ENCODE results near the gene ZCCHC24.
A peak's percentile ranks its signal among the peaks of the same experiment; 100 is the strongest.
"Not testable (repeated sequence)": the region's sequence is repeated elsewhere in the genome, so short reads cannot be mapped to it uniquely, and the experiment has no call there.

Gene ZCCHC24

DNA sequence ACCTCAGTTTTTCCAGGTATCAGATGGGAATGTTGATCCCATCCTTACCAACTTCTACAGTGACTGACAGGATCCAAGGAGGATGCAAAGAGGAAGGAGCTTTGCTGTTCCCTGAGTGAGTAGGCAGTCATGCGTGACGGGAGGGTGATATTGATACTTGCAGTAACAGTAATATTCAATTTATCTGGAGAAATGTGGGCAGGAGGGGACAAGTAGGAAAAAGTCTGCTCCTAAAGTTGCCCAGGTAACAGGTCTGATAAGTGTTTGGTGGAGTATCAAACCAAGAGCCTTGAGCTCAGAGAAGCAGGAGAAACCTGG lies 3.3 kb upstream of the ZCCHC24 start:
- Histone ChIP-seq H3K27me3 (ENCODE audit: insufficient read depth, low read length) (peaks cover 23% of the 10 kb centered on the region), H3K36me3 (ENCODE audit: insufficient read depth, low read length) (no peaks in the 10 kb centered on the region), H3K4me1 (ENCODE audit: insufficient read depth, low read length) (peaks cover 14% of the 10 kb centered on the region), H3K4me3 (ENCODE audit: low read length) (no peak overlapping the region), H2AFZ (ENCODE audit: low read depth, low read length) (no peak overlapping the region), H3K9me3 (ENCODE audit: low read length) (no peaks in the 10 kb centered on the region)

DNA sequence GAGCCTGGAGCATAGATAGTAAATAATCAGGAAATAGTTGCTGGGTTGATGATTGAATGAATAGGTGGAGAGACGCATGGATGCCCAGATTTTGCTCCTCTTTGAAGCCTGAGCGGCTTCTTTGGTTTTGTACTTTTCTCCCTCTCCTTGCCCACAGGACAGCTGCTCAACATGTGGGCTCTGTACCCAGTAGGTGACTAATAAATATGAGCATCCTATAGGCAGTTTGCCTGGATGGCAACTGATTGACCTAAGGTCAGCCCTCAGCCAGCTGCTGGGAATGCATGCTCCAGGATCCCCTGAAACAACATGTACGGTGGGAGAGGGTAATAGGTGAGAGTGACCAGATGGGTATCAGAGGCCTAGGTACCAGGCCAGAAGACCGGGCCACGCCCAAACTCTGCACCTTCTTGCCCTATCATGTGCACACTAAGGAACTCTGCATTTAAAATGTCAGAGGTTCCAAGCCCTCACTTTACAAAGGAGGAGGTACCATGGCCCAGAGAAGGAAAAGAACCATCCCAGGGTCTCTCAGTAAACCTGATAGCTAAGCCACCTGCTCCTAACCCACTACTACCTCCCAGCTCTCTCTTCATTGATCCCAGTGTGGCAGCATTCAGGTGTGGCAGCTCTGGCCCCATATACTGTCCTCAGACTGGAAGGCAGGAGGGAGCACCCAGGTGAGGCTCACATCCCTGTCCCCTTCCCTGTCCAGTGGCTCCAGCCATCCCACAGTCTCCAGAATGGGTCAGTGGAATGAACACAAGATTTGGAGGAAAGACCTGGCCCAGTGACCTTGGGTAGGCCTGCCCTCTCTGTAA lies 2.7 kb upstream of the ZCCHC24 start:
- H3K4me3 ChIP-seq (ENCODE audit: low read length) = no peak overlapping the region
- H3K9me3 ChIP-seq (ENCODE audit: low read length) = no peaks in the 10 kb centered on the region
- H3K36me3 ChIP-seq (ENCODE audit: insufficient read depth, low read length) = no peaks in the 10 kb centered on the region
- peaks cover 28% of the 10 kb centered on the region for H3K27me3 ChIP-seq (ENCODE audit: insufficient read depth, low read length)
- H2AFZ ChIP-seq (ENCODE audit: low read depth, low read length) = no peak overlapping the region
- peaks cover 16% of the 10 kb centered on the region for H3K4me1 ChIP-seq (ENCODE audit: insufficient read depth, low read length)

DNA sequence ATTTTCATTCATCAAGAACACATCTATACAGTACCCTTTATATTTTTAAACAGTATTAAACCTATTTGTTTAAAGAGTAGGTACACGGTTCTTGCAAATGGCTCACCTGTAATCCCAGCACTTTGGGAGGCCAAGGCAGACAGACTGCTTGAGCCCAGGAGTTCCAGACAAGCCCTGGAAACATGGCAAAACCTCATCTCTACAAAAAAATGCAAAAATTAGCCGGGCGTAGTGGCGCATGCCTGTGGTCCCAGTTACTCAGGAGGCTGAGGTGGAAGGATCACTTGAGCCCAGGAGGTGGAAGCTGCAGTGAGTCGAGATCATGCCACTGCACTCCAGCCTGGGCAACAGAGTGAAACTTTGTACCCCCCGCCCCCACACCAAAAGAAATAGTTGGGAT lies 1.8 kb upstream of the ZCCHC24 start:
- H3K4me3 ChIP-seq (ENCODE audit: low read length); H2AFZ ChIP-seq (ENCODE audit: low read depth, low read length); H3K36me3 ChIP-seq (ENCODE audit: insufficient read depth, low read length); H3K9me3 ChIP-seq (ENCODE audit: low read length): not testable (repeated sequence)
- Histone ChIP-seq H3K4me1 (ENCODE audit: insufficient read depth, low read length) (peaks cover 16% of the 10 kb centered on the region), H3K27me3 (ENCODE audit: insufficient read depth, low read length) (peaks cover 29% of the 10 kb centered on the region)

DNA sequence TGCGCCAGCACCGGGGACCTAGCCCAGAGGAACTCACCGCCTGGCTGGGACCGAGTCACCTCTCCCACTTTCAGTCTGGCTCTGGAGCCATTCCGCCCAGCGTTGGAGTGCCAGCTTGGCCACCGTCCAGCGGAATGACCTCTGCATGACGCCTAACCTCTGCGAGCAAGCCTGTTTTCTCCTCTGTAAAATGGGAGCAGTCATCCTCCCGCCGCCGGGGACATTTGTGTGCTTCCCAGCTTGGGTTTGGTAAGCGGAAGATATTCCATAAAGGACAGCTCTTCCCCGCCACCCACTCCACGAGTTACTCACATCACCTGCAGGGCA lies 1.3 kb upstream of the ZCCHC24 start:
- Histone ChIP-seq H3K4me1 (ENCODE audit: insufficient read depth, low read length) (peaks cover 16% of the 10 kb centered on the region), H3K9me3 (ENCODE audit: low read length) (no peaks in the 10 kb centered on the region), H3K36me3 (ENCODE audit: insufficient read depth, low read length) (no peaks in the 10 kb centered on the region), H3K4me3 (ENCODE audit: low read length) (peak overlapping the region; percentile 51), H3K27me3 (ENCODE audit: insufficient read depth, low read length) (peaks cover 29% of the 10 kb centered on the region), H2AFZ (ENCODE audit: low read depth, low read length) (peak overlapping the region; percentile 91)

DNA sequence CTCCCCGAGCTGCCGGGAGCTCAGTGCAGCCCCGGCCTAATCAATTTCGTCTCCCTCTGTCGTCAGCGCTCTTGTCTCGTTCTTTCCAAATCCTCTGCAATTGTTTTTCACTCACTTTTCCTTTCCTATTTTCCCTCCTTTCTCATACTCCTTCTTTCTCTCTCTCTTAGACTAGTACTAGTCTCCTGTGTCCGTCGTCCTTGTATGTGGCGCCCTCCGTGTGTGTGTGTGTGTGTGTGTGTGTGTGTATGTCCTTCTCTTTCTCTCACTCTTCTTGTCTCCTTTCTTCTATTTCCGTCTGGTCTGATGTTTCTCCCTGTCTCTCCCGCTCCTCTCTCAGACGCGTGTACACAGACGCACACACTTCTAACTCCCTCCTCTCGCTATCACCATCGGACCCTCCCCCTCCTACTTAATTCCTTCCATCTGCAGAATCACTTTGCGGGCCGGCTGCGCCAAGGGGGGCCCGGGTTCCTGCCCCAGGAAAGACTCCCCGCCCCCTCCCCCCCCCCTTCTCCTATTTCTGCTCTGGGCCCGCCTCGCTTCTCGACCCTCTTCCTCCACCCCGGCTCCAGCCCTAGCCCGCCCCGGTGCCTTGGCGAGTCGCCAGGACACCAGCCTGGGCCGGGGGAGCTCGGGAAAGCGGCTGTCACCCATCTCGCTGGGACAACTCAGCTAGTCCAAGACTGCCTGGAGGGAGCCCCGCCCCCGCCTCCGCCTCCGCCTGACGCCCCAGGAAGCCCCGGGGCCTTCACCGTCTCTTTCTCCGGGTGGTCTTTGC lies 743 bp upstream of the ZCCHC24 start:
- Histone ChIP-seq H3K36me3 (ENCODE audit: insufficient read depth, low read length) (no peaks in the 10 kb centered on the region), H3K9me3 (ENCODE audit: low read length) (no peaks in the 10 kb centered on the region), H2AFZ (ENCODE audit: low read depth, low read length) (peak overlapping the region; percentile 91), H3K4me3 (ENCODE audit: low read length) (peak overlapping the region; percentile 51), H3K4me1 (ENCODE audit: insufficient read depth, low read length) (peaks cover 16% of the 10 kb centered on the region), H3K27me3 (ENCODE audit: insufficient read depth, low read length) (peaks cover 29% of the 10 kb centered on the region)

DNA sequence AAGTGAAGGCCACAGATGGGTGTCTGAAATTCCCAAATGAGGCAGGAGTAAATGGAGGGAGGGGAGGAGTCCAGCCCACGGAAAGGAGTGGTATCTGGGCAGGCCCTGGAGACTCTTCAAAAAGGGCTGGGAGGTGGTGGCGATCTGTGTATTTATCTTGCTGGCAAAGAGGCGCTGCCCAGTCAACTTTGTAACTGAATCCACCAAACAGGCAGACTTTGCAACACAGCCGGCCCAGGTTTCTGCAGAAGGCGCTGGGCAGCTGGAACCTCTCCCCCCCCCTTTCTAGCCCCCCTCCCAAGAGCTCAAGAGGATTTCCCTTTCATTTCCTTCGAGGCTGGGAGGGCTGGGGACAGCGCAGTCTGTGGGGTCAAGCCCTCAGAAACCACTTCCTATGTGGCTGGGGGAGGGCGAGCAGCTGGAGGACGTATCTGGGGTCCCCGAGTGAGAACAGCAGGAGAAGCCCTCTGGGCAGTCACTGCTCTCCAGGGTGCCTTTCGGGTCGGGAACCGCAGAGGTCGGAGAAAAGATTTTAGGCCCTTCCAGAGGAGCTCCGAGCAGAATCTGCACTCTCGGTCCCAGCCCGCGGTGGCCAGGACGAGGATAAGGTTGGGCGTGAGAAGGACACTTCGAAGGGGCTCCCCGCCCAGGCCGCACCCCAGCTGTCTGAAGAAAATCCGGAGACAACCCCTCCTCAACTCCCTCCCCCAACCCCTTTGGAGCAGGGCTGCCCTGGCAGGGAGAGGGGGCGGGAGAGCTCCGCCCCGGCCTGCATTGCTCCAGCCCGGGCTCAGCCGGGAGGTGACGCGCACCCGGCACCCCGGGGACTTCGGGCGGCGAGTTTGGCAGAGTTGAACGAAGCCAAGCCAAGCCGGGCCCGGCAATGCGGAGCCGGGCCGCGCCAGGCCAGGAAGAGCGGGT lies 965 bp downstream of the ZCCHC24 start:
- Histone ChIP-seq H3K9me3 (ENCODE audit: low read length) (no peaks in the 10 kb centered on the region), H3K27me3 (ENCODE audit: insufficient read depth, low read length) (peaks cover 29% of the 10 kb centered on the region), H3K36me3 (ENCODE audit: insufficient read depth, low read length) (no peaks in the 10 kb centered on the region), H3K4me3 (ENCODE audit: low read length) (peak overlapping the region; percentile 58), H2AFZ (ENCODE audit: low read depth, low read length) (peak overlapping the region; percentile 32), H3K4me1 (ENCODE audit: insufficient read depth, low read length) (peaks cover 16% of the 10 kb centered on the region)

DNA sequence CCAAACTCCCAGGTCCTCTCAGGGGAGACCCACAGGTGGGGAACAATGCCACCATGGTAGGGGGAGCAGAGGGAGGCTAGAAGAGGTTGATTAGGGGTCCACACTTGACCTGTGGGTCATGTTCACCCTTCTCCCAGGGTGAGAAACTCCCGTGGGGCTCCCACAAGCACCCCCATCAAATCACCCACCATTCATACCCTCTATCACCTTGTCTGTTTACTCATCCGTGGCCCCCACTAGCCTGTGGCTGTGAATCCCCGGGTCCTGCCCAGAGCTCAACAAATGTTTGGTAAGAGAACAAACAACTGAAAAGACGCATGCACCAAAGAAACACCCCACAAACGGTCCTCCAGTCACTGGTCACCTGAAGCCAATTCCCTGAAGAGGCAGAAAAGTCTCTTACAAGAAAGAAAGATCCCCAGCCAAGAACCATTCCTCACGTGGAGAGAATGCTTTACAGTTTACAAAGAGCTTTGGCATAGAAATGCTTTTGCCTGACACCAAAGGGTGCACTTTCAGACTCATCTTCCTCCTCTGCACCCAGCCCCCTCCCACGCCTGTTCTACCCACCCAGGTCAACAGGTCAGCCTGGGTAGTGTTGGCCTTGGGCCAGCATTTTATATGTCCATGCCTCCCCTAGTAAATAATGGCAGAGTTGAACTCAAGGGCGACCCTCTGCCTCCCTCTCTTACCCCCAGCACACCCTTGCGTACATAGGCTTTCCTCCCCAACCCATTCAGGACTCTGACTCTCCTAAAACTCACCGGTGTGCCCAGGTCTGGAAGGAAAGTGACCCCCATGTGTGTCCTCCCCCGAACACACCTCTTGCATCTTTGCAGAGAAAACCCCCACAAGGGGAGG lies 1.9 kb downstream of the ZCCHC24 start:
- Histone ChIP-seq H3K4me3 (ENCODE audit: low read length) (peak overlapping the region; percentile 58), H3K4me1 (ENCODE audit: insufficient read depth, low read length) (peaks cover 16% of the 10 kb centered on the region), H3K36me3 (ENCODE audit: insufficient read depth, low read length) (no peaks in the 10 kb centered on the region), H2AFZ (ENCODE audit: low read depth, low read length) (no peak overlapping the region), H3K27me3 (ENCODE audit: insufficient read depth, low read length) (peaks cover 28% of the 10 kb centered on the region), H3K9me3 (ENCODE audit: low read length) (no peaks in the 10 kb centered on the region)

DNA sequence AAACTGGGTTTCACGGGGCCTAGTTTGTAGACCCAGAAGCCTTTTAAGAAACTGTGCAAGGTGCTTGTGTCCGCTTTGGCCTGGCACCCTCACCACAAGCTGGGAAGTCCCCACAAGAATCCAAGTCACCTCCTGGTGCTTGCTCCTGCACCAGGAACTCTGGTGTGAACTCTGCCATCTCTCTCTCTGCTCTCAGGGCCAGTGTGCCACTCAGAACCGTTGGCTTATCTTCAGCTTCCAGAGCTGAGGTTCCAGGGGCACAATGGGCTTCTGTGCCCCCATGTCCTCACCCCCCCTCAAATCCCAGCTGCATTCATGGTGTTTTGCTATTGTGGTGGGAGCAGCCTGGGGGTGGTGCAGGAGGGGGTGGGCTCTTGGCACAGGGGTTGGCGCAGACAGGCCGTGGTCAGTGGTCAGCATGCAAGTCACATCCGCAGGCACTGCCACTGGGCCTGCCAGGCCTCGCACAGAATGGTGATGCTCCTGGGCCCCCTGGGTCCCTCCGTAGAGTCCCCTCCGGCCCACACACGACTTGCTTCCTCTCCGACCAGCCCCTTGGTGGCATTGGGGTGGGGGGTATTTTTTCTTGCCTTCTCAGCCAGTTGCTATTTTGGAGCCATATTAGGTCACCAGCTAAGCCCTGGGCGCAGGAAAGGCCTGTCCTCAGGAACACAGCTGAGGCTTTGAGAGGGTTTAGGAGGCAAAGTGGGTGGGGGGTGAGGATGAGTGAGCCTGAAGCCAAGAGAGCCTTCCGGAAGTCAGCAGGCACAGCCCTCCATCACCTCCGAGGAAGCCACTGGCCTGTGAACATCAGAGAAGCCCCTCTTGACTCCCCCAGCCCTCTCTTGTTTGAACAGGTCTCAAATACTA lies 3.0 kb downstream of the ZCCHC24 start:
- Histone ChIP-seq H3K4me1 (ENCODE audit: insufficient read depth, low read length) (peaks cover 16% of the 10 kb centered on the region), H3K9me3 (ENCODE audit: low read length) (no peaks in the 10 kb centered on the region), H3K27me3 (ENCODE audit: insufficient read depth, low read length) (peaks cover 22% of the 10 kb centered on the region), H3K36me3 (ENCODE audit: insufficient read depth, low read length) (no peaks in the 10 kb centered on the region), H2AFZ (ENCODE audit: low read depth, low read length) (no peak overlapping the region), H3K4me3 (ENCODE audit: low read length) (no peak overlapping the region)

DNA sequence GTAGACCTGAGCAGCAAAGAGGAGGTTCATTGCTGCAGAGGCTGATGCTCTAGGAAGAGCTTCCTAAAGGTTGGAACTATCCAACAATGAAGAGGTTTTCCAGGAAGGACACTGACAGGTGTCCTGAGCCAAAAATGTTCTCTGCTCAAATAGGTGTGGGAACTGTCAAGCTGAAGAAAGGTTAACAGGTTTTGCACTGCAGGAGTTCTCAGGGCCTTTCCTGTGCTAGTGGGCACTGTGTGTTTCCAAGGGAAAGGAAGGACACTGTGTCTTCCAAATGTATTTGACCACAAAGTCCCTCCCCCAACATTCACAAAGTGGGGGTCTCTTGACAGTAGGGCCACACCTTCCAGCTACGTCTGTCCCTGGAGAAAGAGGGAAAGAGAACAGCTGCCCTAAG lies 4.0 kb downstream of the ZCCHC24 start:
- Histone ChIP-seq H3K9me3 (ENCODE audit: low read length) (no peaks in the 10 kb centered on the region), H3K27me3 (ENCODE audit: insufficient read depth, low read length) (peaks cover 15% of the 10 kb centered on the region), H3K36me3 (ENCODE audit: insufficient read depth, low read length) (no peaks in the 10 kb centered on the region), H3K4me1 (ENCODE audit: insufficient read depth, low read length) (peaks cover 16% of the 10 kb centered on the region), H3K4me3 (ENCODE audit: low read length) (no peak overlapping the region), H2AFZ (ENCODE audit: low read depth, low read length) (no peak overlapping the region)

DNA sequence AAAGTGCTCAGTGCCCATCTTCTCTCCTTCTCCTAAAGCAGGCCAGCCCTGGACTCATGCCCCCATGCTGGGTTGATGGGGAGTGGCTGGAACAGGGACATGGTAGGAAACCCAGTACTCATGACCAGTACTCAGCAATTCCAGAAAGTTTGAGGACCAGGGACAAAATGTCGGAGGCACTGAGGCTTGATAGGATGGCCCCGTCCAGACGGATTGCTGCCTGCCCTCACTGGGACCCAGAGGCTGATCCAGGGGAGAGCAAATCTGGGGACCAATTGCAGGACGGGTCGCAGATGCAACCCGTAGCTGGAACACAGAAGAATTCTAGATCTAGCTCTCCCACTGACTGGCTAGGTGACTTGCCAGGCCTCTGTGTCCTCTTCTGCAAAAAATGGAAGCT lies 5.1 kb downstream of the ZCCHC24 start:
- Histone ChIP-seq H3K27me3 (ENCODE audit: insufficient read depth, low read length) (peaks cover 15% of the 10 kb centered on the region), H2AFZ (ENCODE audit: low read depth, low read length) (no peak overlapping the region), H3K9me3 (ENCODE audit: low read length) (no peaks in the 10 kb centered on the region), H3K4me1 (ENCODE audit: insufficient read depth, low read length) (peaks cover 14% of the 10 kb centered on the region), H3K4me3 (ENCODE audit: low read length) (no peak overlapping the region), H3K36me3 (ENCODE audit: insufficient read depth, low read length) (no peaks in the 10 kb centered on the region)

DNA sequence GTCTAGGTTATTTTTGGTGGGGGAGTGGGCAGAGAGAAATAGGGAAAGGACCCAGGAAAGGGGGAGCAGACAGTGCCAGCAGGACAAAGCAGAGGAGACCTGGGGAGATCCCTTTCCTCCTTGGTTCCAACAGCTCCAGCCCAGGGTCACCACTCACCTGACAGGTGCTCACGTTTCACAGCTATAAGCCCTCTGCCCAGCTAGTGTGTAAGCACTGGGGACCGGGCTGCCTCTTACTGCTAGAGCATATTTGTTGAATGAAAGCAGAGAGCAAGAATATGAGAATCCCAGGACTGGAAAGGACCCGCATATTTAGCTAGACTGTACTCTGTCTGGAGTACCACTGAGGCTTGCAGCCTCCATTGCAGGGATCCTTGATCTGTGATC lies 6.7 kb downstream of the ZCCHC24 start:
- H2AFZ ChIP-seq (ENCODE audit: low read depth, low read length) = no peak overlapping the region
- peaks cover 7% of the 10 kb centered on the region for H3K27me3 ChIP-seq (ENCODE audit: insufficient read depth, low read length)
- peaks cover 2% of the 10 kb centered on the region for H3K4me1 ChIP-seq (ENCODE audit: insufficient read depth, low read length)
- H3K9me3 ChIP-seq (ENCODE audit: low read length) = no peaks in the 10 kb centered on the region
- no peak overlapping the region for H3K4me3 ChIP-seq (ENCODE audit: low read length)
- H3K36me3 ChIP-seq (ENCODE audit: insufficient read depth, low read length) = no peaks in the 10 kb centered on the region

Measured in neuron (in vitro differentiated cells).